Endothelial cell (in vitro differentiated cells): ENCODE measurements around the gene SNTA1. TPM values are rescaled to one million over a fixed set of nuclear protein-coding genes. Genes with fewer than 3 reads are reported as not detected.

Experiments
- DNase-seq: peaks from one replicate; pipeline ENCODE4 v3.0.0; 2021; ENCODE audit warnings: low spot score
- H3K27ac Mint-ChIP-seq: one replicate; pipeline ENCODE4 v1.8.0; 2021; ENCODE audit warnings: mixed read lengths, inconsistent platforms; ENCODE audit not compliant: unreplicated experiment
- H3K27me3 Mint-ChIP-seq: one replicate; pipeline ENCODE4 v1.8.0; 2021; ENCODE audit warnings: mild to moderate bottlenecking, moderate library complexity, mixed read lengths, inconsistent platforms; ENCODE audit not compliant: unreplicated experiment
- H3K36me3 Mint-ChIP-seq: one replicate; pipeline ENCODE4 v1.8.0; 2021; ENCODE audit warnings: mild to moderate bottlenecking, low read depth, mixed read lengths, inconsistent platforms; ENCODE audit not compliant: unreplicated experiment
- H3K4me1 Mint-ChIP-seq: one replicate; pipeline ENCODE4 v1.8.0; 2021; ENCODE audit warnings: mild to moderate bottlenecking, mixed read lengths, inconsistent platforms; ENCODE audit not compliant: unreplicated experiment
- H3K4me3 Mint-ChIP-seq: one replicate; pipeline ENCODE4 v1.8.0; 2021; ENCODE audit warnings: mild to moderate bottlenecking, mixed read lengths, inconsistent platforms; ENCODE audit not compliant: unreplicated experiment
- H3K9me3 Mint-ChIP-seq: one replicate; pipeline ENCODE4 v1.8.0; 2021; ENCODE audit warnings: mixed read lengths, inconsistent platforms; ENCODE audit not compliant: unreplicated experiment
- CTCF ChIP-seq: fragments of 200-600 bp; sonication (generic); IDR thresholded peaks from one replicate; pipeline ENCODE4 v1.5.0; 2021; ENCODE audit warnings: antibody characterized with exemption; ENCODE audit not compliant: unreplicated experiment
- total RNA-seq: library from RNA; stranded (reverse); fragmentation: NEBNext Ultra II Directional; extraction: Animal tissue kit (Norgen Biotek cat#: 25700); gene quantifications from one replicate; pipeline ENCODE4 v1.2.1, GENCODE V29; 2021; ENCODE audit not compliant: unreplicated experiment

SNTA1 gene
- total RNA-seq, 1 donor from 2014 or later: 1.6 TPM

- H3K9me3 Mint-ChIP-seq: no peaks in the 10 kb centered on the region
- TF ChIP-seq CTCF: no peak
- no peaks in the 10 kb centered on the region for H3K27me3 Mint-ChIP-seq
- DNase-seq: no peak
- H3K36me3 Mint-ChIP-seq: no peaks in the 10 kb centered on the region
- no peak overlapping the region for H3K4me3 Mint-ChIP-seq
- H3K4me1 Mint-ChIP-seq: no peaks in the 10 kb centered on the region
- H3K27ac Mint-ChIP-seq: no peak overlapping the region
Observed at GRCh38 chr20:33418033-33418432, 25.5 kb downstream of the SNTA1 start.

GRCh38 chr20:33415948-33416347, 27.6 kb downstream of the SNTA1 start:
- H3K36me3 Mint-ChIP-seq: peaks cover 4% of the 10 kb centered on the region
- H3K4me1 Mint-ChIP-seq: no peaks in the 10 kb centered on the region
- no peak overlapping the region for H3K27ac Mint-ChIP-seq
- H3K9me3 Mint-ChIP-seq: no peaks in the 10 kb centered on the region
- H3K27me3 Mint-ChIP-seq: no peaks in the 10 kb centered on the region
- peak; percentile 51 for TF ChIP-seq CTCF
- peak; percentile 48 for DNase-seq
- no peak overlapping the region for H3K4me3 Mint-ChIP-seq

- H3K27me3 Mint-ChIP-seq: peaks cover 1% of the 10 kb centered on the region
- no peak for DNase-seq
- H3K4me1 Mint-ChIP-seq: no peaks in the 10 kb centered on the region
- H3K4me3 Mint-ChIP-seq: no peak overlapping the region
- H3K9me3 Mint-ChIP-seq: no peaks in the 10 kb centered on the region
- no peak overlapping the region for H3K27ac Mint-ChIP-seq
- TF ChIP-seq CTCF: no peak
- peaks cover 4% of the 10 kb centered on the region for H3K36me3 Mint-ChIP-seq
Observed at GRCh38 chr20:33412484-33412838, 31.1 kb downstream of the SNTA1 start.

- Mint-ChIP-seq H3K4me3 (no peak overlapping the region), H3K27ac (no peak overlapping the region), H3K27me3 (peaks cover 1% of the 10 kb centered on the region), H3K9me3 (no peaks in the 10 kb centered on the region), H3K36me3 (peaks cover 4% of the 10 kb centered on the region), H3K4me1 (no peaks in the 10 kb centered on the region)
- no peak for DNase-seq
- TF ChIP-seq CTCF: no peak
Observed at GRCh38 chr20:33411711-33412483, 31.7 kb downstream of the SNTA1 start.

- H3K4me3 Mint-ChIP-seq: no peak overlapping the region
- no peak for DNase-seq
- peaks cover 1% of the 10 kb centered on the region for H3K27me3 Mint-ChIP-seq
- no peaks in the 10 kb centered on the region for H3K9me3 Mint-ChIP-seq
- H3K27ac Mint-ChIP-seq: no peak overlapping the region
- TF ChIP-seq CTCF: no peak
- no peaks in the 10 kb centered on the region for H3K4me1 Mint-ChIP-seq
- peaks cover 4% of the 10 kb centered on the region for H3K36me3 Mint-ChIP-seq
Observed at GRCh38 chr20:33411242-33411641, 32.3 kb downstream of the SNTA1 start.
